ENCODE data around the gene SH3BP2.

GRCh38 chr4:2824836-2825381, 32.0 kb downstream of the SH3BP2 start:
- TF ChIP-seq POLR2AphosphoS5 (IDR thresholded peaks at IDR 0.05; ENCODE audit: low read depth, low read length), result no peak
- no peak for TF ChIP-seq POLR2A (IDR thresholded peaks at IDR 0.05; ENCODE audit: low read depth, low read length)
- TF ChIP-seq TAF1 (IDR thresholded peaks at IDR 0.05; ENCODE audit: borderline replicate concordance, low read depth, low read length), result no peak
